GM18526 (cell line): ENCODE results near the gene PTPRN2.

Experiments
- POLR2A ChIP-seq: IDR thresholded peaks from 3 replicates; pipeline ENCODE4 v1.6.1; 2011; ENCODE audit not compliant: insufficient read length; ENCODE audit errors: extremely low read depth

PTPRN2 gene

DNA sequence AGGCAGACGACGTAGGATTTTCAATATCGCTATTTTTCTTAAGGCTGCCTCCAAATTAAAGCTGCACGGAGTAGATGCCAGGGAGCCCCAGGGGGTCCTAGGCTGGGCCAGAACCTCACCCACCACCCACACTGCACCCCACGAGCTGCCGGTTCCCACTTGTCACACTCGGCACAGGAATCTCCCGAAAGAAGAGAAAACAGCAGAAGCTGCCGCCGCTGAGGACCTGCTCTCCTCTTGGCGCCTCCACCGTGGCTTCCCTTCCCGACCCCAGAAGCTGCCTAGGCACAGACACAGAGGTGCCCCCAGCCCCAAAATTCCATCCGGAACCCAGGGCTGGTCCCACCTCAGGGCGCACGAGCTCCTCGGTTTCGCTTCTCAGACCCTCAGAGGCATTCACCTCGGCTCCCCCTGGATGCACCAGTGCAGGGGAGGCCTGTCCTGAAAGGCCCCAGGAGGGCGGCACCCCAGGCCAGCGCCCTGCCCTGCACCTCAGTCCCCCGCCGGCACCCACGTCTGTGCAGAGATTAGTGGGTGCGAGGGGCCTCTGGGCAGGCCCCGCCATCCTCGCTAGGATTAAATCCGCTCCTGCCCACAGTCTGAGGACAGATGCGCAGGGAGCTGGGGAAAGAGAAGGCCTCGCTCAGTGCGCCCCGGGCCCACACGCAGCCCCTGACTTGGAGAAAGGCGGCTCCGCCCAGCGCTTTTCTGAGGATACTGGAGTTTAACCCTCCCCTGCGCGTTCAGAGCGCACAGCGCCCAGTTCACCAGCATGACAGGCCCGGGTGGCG, 99.2 kb downstream of the PTPRN2 start:
- TF ChIP-seq POLR2A, result no peak

DNA sequence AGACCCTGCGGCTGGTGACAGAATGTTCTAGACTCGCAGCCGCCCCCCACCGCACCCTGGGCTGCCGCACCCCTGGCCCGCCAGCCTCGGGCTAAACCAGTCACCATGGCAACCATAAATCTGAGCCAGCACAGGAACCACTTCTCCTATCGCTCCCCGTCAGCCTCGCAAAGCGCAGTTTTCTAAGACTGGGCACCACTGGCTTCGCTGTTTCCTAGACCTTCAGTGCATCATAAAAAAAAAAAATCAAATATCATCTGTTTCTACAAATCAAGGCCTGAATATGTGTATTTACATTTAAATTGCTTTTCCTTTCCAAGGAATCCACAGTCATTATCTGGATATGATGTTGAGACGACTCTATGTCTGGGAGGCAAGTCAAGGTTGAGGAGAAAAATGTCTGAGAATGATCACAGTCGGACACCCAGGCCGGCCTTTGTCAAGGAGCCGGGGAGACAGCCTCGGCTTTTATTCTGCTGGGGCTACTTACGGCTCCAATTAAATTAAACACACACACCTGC, 99.9 kb downstream of the PTPRN2 start:
- TF ChIP-seq POLR2A, result no peak

DNA sequence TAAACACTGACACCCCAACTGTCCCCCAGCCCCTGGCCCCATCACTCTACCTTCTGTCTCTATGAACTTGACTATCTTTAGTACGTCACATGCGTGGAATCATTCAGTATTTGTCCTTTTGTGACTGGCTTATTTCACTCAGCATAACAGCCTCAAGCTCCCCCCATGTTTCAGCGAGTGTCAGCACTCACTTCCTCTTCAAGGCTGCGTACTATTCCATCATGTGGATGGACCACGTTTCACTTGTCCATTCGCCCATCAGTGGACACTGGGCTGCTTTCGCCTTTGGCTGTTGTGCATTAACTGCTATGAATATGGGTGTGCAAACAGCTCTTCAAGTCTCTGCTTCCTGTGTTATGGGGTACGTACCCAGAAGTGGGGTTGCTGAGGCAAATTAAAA, 100.7 kb downstream of the PTPRN2 start:
- TF ChIP-seq POLR2A, result no peak

DNA sequence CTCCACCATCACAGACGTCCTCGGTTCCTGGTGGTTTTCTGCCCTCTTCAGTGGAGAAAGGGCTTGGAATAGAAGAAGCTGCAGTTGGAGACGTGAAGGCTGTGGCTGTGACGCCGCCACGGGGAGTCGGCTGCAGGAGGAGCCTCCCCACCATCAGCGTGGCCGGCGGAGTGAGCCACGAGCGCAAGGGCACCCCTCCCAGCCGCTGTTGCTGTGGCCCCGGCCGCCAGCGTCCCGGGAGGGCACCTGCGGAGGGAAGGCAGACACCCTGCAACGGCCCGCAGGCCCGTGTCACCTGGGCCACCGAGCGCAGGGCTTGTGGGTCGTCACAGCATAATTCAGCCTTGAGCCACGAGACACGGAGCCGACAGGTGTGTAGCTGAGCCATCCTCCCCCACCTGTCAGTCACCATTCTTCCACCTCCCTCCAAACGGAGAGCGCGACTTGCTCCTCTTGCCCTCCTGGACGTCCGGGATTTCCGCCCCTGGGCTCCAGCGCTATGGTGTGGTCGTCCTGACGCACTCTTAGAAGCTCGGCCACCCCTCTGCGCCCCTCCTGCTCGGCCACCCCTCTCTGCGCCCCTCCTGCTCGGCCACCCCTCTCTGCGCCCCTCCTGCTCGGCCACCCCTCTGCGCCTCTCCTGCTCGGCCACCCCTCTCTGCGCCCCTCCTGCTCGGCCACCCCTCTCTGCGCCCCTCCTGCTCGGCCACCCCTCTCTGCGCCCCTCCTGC, 102.7 kb downstream of the PTPRN2 start:
- no peak for TF ChIP-seq POLR2A

DNA sequence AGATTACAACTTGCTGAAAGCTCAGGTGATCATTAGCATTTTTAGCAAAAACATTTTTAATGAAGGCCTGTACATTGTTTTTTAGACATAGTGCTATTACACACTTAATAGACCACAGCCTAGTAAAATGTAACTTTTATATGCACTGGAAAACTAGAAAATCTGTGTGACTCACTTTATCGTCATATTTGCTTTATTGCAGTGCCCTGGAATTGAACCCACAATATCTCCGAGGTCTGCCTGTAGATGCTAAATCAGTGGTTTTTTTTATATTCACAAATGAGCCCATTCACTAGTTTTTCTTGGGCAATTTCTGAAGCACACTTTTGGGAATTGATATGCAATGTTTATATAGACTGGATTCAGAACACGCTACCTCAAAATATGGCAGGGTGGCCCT, 105.1 kb downstream of the PTPRN2 start:
- TF ChIP-seq POLR2A, result no peak

- TF ChIP-seq POLR2A, result no peak
These were observed 108.0 kb downstream of the PTPRN2 start for GRCh38 chr7:158479664-158480025.

GRCh38 chr7:158479021-158479663, 108.5 kb downstream of the PTPRN2 start:
- TF ChIP-seq POLR2A, result no peak

DNA sequence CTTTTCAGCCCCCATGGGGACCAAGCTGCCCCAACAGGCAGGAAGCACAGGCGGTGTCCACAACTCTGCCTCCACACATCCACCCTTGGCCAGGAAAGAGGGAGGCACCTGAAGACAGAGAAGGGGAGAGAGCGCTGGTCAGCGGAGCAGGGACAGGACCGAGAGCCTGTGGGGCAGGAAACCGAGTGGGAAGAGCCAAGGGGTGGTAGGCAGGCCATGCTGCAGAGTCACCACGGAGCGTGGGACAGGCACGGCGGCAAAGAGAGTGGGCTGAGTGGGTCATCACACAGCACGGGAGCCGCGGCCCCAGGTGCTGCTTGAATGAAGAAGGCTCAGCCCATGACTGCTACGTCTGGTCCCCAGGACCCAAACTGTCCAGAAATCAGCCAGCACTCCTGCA, 109.8 kb downstream of the PTPRN2 start:
- TF ChIP-seq POLR2A, result no peak

DNA sequence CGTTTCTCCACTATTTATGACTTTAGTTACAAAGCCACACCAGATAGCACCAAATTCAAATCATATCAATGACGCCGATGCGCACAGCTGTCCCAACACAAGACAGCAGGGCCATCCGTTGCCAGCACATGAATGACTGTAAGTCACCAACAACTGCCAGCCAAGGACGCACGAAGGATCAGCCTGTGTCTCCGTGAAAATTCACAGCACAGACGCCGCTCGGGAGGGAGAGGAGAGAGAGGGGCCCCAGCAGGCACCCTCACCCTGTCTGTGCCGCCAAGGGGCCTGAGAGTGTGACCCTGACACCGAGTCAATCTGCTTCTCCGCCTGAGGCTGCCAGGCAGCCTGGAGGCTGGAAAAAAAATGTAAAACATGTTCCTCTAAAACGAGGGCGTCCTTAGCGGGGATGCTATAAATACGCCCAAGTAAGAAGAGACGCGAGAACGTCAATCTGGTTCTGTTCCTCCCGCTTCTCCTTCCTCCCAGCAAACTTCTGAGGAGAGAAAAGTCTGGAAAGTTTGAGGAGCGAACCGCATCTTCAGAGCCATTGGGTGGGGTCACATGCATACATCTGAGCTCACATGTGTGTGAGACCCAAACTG, 111.2 kb downstream of the PTPRN2 start:
- no peak for TF ChIP-seq POLR2A

DNA sequence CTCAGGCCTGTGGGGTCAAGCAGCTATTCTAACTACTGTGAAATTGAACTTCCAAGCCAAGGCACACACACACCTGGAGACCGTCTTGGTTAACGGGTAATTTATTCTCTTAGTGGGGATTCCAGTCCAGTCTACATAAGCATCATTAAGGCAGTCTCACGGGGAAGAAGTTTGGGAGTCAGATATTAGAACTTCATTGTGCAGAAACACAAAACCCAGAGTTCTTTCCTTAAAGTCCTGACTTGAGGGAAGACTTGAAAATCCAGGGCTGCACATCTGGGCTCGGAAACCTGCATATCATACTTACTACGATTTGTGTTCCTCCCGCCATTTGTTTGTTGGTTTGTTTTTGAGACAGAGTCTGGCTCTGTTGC, 112.0 kb downstream of the PTPRN2 start:
- TF ChIP-seq POLR2A, result no peak

GRCh38 chr7:158475036-158475678, 112.5 kb downstream of the PTPRN2 start:
- TF ChIP-seq POLR2A, result no peak

DNA sequence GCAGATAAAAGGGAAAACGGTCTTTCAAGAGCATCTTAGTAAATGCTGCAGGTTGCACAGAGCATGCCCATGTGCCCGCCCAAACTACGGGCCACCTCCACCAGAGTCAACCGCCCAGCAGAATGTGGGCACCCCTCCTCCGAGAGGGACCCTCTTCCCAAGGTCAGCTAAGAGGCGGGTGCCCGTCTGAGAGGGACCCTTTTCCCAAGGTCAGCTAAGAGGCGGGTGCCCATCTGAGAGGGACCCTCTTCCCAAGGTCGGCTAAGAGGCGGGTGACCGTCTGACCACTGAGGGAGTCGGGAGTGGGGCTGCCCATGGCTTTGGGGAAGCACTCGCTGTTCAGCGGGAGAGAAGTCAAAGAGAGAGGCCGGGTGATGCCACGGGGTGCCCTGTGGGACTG, 113.1 kb downstream of the PTPRN2 start:
- TF ChIP-seq POLR2A, result no peak

DNA sequence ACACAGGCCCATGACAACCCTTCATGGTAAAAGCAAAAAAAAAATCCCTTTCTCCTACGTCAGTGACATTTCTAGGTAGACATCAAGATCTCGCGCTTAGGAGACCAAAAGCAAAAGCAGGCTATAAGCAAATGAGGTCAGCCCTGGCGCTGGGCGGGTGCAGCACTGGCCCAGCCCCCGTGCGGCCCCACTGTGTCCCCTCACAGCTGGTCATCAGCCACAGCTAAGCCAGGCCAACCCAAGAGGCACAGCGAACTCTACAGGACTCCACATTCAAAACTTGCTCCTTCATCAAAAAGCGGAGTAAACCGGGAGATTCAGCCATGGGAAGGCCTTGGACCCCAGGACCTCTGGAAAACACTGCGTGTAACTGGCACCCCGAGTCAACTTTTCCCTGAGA, 113.7 kb downstream of the PTPRN2 start:
- TF ChIP-seq POLR2A, result no peak

GRCh38 chr7:158473221-158473620, 114.4 kb downstream of the PTPRN2 start:
- no peak for TF ChIP-seq POLR2A

GRCh38 chr7:158472596-158472995, 115.0 kb downstream of the PTPRN2 start:
- no peak for TF ChIP-seq POLR2A
